IPS DF 19.7 (cell line): ENCODE measurements around the gene SYT6.

Source experiments
- DNase-seq: peaks from one replicate; pipeline ENCODE4 v3.0.0-alpha.2; 2013; ENCODE audit warnings: low read depth, low spot score

Gene SYT6

DNA sequence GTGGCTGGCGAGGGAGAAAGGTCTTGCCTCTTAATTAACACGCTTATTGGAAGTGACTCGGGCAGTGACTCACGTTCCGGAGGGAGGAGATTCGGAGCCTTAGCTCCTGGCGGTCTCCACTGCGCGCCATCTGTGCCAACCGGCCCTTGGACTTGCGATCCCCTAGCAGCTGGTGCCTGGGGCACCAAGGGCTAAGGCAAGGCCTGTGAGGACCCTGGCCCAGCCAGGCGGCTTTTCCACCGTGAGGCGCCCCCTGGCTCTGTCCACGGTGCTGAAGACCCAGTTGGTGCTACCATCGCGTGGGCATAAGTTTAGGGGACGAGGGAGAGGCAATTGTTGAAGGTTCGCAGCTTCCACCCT lies 1.3 kb upstream of the SYT6 start:
- no peak for DNase-seq

- no peak for DNase-seq
Observed at GRCh38 chr1:114154146-114154962, 685 bp upstream of the SYT6 start.

- no peak for DNase-seq
Observed at GRCh38 chr1:114152508-114153260, 985 bp downstream of the SYT6 start.

- DNase-seq, result no peak
Observed at GRCh38 chr1:114152089-114152507, 1.6 kb downstream of the SYT6 start.

DNA sequence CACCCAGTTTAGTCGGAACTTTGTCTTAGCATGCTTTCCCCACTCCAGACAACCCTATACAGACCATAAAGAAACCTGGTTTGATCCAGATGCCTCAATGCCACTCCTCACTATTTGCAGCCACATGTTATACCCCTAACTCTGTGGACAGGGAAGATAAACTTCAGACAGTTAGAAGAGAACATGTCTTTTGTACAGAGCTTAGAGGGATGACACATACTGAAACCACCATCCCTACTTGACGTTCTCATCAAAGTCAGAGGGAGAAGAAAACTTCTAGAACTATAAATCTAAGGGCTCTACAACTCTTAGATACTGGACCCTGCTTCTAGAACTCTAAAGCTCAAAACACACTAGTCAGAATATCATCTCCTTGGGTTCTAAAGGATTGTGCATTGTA lies 3.7 kb downstream of the SYT6 start:
- DNase-seq, result no peak

DNA sequence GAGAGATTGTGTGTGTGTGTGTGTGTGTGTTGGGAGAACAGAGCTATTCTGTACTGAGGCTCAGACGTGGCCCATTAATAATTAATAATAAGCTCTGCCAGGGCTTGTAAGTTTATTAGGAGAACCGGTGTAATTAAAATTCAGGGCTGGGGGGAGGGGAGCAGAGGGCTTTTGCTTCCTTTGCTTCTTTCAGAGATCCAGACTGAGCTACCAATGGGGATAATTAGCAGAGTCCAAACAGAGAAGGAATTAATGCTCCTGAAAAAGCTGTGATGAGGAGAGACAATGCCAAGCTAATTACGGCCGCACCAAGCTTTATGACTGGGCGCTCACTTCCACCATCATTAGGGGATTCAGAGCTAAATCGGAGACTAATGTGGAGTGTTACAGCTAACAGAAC lies 4.5 kb downstream of the SYT6 start:
- no peak for DNase-seq

- no peak for DNase-seq
Observed at GRCh38 chr1:114145504-114146151, 8.0 kb downstream of the SYT6 start.

DNA sequence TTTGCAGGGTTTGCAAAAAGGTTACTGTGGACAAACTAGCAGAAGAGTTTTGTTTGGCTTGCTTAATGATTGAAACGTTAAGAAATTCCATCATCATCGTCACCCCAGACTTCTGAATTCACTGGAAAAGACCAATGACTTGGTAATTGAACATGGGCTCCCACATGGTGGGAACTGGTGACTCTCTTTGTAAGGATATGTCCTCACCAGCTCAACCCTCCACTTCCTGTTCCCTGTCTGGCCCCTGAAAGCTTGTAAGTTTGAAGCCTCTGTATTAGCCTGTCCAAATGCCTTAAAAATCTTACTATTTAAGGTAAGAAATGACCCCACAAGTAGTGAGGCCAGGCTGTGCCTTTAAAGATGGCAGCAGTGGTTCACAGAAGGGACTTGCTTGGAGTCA lies 9.7 kb downstream of the SYT6 start:
- no peak for DNase-seq

- no peak for DNase-seq
Observed at GRCh38 chr1:114139540-114139939, 14.1 kb downstream of the SYT6 start.

GRCh38 chr1:114137497-114137896 lies 16.2 kb downstream of the SYT6 start:
- no peak for DNase-seq

DNA sequence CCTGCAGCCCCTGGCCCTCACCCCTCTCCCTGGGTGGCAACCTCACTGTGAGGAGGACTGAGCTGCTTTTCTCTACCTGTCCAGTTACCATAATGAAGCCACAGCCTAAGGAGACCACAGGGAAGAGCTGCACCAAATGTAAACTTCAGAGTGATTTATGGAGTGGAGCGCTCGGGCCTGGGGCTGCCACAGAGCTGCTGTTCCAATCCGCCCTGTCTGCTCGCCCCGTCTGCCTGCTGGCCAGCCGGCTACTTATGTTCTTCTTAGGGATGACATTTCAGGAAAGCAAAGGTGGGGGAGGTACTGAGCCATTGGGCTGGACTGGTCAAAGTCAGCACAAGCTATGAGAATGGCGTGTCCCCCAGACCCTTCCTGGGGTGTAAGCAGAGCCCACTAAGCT lies 17.9 kb downstream of the SYT6 start:
- no peak for DNase-seq

DNA sequence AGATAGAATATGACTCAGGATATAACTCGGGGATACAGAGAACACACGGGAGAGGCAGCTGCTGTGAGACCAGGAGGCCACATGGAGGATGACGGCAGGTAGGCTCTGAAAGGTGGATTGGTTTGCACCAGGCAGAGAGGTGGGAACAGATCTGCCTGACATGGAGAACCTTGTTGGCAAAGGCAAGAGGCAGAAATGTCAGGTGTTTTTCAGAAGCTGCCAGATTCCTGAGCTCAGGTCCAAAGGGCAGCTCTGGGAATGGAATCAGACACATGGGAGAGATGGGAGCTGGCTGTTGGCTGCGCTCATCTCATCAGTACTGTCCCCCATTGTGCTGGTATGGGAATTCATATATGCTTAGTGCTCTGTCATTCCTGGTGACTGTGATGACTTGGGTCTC lies 19.2 kb downstream of the SYT6 start:
- no peak for DNase-seq

DNA sequence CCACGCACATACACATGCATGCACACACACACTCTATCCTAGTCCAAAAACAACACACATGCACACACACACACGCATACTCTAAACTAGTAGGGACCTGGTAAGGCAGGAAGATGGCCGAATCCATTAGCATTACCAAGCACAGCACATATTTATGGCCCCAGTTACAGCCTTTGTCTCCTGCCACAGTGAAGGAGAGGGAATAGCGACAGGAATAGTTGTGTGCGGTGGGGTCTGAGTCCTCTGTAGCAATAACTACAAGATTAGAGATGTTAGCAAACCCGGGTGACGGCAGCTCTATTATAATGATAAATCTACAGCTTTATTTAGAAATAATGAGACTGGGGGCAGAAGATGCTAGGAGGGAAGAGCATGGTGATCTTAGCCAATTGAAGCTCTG lies 20.5 kb downstream of the SYT6 start:
- DNase-seq, result no peak

- no peak for DNase-seq
Observed at GRCh38 chr1:114131526-114132220, 22.0 kb downstream of the SYT6 start.

DNA sequence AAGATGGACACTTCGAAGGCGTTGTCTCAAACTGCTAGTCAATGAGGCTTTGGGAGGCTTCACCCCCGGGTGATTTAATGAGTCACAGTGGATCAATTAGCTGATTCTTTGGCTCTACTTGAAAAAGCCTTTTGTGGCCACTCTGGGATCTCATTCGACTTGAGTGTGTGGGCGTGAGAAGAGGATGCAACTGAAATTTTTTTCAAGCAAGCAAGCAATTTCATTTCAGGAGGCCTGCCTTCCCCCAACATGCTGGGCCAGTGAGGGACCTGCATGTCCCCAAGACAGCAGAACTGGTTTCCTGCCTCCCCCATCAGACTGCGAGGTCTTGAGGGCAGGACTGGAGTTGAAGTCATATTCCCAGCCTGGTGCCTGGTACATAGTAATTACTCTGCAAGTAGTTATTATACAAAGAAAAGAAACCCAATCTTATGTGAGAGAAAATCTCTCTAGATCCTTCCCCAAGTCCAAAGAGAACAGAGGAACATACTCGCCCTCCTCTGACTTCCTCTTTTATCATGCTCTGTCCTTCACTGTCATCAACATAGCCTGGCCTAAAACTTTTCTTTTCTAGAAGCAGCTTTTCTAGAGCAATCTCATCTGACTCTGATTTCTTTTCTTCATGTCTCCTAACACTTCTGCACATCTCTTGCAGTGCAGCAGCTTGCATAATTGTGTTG lies 22.7 kb downstream of the SYT6 start:
- no peak for DNase-seq

GRCh38 chr1:114130213-114130612 lies 23.5 kb downstream of the SYT6 start:
- no peak for DNase-seq

- no peak for DNase-seq
Observed at GRCh38 chr1:114128293-114128692, 25.4 kb downstream of the SYT6 start.

GRCh38 chr1:114126261-114127095 lies 27.2 kb downstream of the SYT6 start:
- no peak for DNase-seq

DNA sequence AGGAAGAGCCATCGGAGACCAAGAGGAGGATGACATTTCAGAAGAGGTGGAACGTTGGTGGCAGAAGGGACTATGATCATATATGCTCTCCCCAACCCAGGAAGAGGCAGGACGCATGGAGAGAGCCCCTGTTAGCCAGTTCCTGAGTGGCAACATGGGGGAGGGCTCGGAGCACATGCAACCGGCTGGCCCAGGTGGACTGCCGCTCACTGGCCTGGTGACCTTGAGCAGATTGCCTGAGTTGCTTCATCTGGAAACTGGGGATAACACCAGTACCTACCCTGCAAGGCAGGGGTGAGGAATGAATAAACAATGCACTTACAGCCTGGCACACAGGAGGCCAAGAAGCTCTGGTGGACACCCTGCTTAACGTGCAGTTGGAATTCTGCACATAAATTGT lies 29.0 kb downstream of the SYT6 start:
- no peak for DNase-seq

DNA sequence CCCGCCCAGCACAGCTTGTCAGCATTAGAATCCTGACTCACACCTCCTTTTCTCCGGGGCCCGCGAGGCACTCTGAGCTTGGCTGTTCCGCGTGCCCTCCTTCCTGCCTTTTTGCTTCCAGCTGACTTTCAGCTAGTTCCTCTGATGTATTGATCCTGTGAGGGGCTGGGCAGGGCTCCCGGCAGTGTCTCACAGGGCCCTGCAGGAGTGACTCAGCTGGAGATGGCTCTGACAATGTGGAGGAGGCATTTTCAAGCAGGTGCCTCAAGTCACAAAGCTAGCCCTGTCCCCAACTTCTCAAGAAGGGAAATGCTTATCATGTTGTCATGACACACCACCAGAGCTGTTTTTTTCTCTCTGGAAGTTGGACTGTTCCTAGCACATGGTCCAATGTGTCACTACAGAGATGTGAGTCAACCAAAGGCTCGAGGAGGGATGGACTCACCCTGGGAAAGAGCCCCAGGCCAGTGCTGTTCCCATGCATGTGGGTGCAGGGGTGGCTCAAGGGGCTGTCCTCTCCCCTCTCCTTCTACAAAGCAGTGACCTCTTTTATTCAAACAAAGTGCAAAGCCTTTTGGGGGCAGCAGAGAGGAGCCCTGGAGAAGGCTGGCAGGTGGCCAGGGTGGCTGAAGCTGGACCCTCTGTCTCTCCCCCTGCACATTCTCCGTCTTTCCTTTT lies 30.6 kb downstream of the SYT6 start:
- no peak for DNase-seq
